Pancreas (tissue), 10 donors: ENCODE results near the gene PACS2. TPM values are rescaled to one million over a fixed set of nuclear protein-coding genes. Genes with fewer than 3 reads are reported as not detected.

Source experiments
- ATAC-seq, 4 donors: fragments of 200-7000 bp; cut with Tn5 transposase; one replicate each; pipeline versions ENCODE4 v1.8.0 to v1.9.1; 2020; ENCODE audit warnings: mild to moderate bottlenecking in 4 of 4, moderate library complexity in 4 of 4
- DNase-seq, 6 donors: peaks; one replicate each; pipeline ENCODE4 v3.0.0-alpha.2; 2020
- FAIRE-seq: peaks from 2 replicates; lab custom pipeline; 2012; peaks lifted over from hg19 to GRCh38; lab: Jason Lieb, UNC
- H3K27ac ChIP-seq, 4 donors: fragments of 200-600 bp; sonication (generic); 1 replicate in 3 of 4; 2 replicates in 1 of 4; pipeline versions ENCODE4 v1.5.0 to v1.8.0; 2020
- H3K27me3 ChIP-seq, 4 donors: fragments of 200-600 bp; one replicate each; pipeline ENCODE4 v1.8.0; 2021
- H3K36me3 ChIP-seq, 3 donors: fragments of 200-600 bp; sonication (generic) in 1 of 3; one replicate each; pipeline versions ENCODE4 v1.5.0 to v1.8.0; 2020 to 2021
- H3K4me1 ChIP-seq, 3 donors: fragments of 200-600 bp; one replicate each; pipeline ENCODE4 v1.8.0; 2021
- H3K4me3 ChIP-seq, 4 donors: fragments of 200-600 bp; sonication (generic) in 2 of 4; one replicate each; pipeline versions ENCODE4 v1.5.0 to v1.8.0; 2020 to 2021
- H3K9me3 ChIP-seq, 4 donors: fragments of 200-600 bp; one replicate each; pipeline ENCODE4 v1.8.0; 2021
- WGBS, 2 donors: extraction: QIAGEN DNeasy Blood & Tissue Kit; methylation state at CpG; one replicate each; pipeline ENCODE4 v1.1.7; 2013; 5-methylcytosine and 5-hydroxymethylcytosine counted together
- intact Hi-C, 3 donors: fragments of 100-400 bp; cut with DNase I; formaldehyde crosslinking; loops; one replicate each; pipeline versions ENCODE4 v1.11.1 to v1.14.2; 2022
- polyA plus RNA-seq, 2 donors: library from polyadenylated mRNA; stranded (reverse); fragments of 200-250 nt; gene quantifications; one replicate each; pipeline ENCODE4 v1.2.3, GENCODE V29; 2013
- total RNA-seq, 6 donors: library from RNA; stranded (reverse); fragmentation: NEBNext Ultra II Directional in 4 of 6; extraction: Animal tissue kit (Norgen Biotek cat#: 25700) in 4 of 6; gene quantifications; one replicate each; pipeline versions ENCODE4 v1.2.1 to v1.2.4, GENCODE V29; 2021 to 2023
- TF ChIP-seq, protein P1 (sequence below), 4 donors: fragments of 200-600 bp; sonication (generic) in 3 of 4; IDR thresholded peaks; one replicate each; pipeline versions ENCODE4 v1.5.0 to v1.8.0; 2021; ENCODE audit warnings: antibody characterized with exemption in 4 of 4
- donor health status: healthy with polysubstance abuse.
- donor health status: DM: no; HTN: no; CAD: no; lungs with moderate emphysema.
- donor health status: DM: no; HTN: no; CAD: no.
- donor health status: control.
- donor health status: control.
- donor health status: Bipolar disorder and iron deficiency.
- donor health status: DM: yes; HTN: yes; CAD: no.
- donor health status: DM: no; HTN: no; CAD: no.
- donor health status: DM: no; HTN: no; CAD: no.
- donor health status: DM: yes; HTN: yes; CAD: no.

The PACS2 gene
- total and polyA plus RNA-seq, 8 donors, result 36.9 to 128 (median 49.3) TPM

DNA sequence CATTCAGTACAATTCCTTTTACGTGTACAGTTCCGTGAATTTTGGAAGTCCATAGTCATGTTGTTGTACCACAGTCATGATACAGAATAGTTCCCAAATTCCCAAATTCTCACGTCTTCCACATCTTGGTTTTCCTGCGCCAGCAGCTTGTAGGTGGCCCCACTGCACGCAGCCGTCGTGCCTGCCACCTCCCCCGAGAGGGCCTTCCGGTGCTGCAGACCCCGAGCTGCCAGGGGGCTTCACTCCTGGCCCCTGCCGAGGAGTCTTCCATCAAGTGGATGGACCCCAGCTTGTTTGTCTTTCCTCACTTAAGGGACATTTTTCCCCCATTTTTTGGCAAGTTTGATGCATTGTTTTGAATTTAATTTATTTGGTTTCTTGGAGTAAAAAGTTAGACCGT is 121.9 kb downstream of the PACS2 start:
- no peaks in the 10 kb centered on the region for H3K9me3 ChIP-seq
- H3K36me3 ChIP-seq, result no peaks in the 10 kb centered on the region
- no peaks in the 10 kb centered on the region for H3K4me1 ChIP-seq
- H3K27ac ChIP-seq, result no peak overlapping the region
- no peak for DNase-seq
- TF ChIP-seq, protein P1, sequence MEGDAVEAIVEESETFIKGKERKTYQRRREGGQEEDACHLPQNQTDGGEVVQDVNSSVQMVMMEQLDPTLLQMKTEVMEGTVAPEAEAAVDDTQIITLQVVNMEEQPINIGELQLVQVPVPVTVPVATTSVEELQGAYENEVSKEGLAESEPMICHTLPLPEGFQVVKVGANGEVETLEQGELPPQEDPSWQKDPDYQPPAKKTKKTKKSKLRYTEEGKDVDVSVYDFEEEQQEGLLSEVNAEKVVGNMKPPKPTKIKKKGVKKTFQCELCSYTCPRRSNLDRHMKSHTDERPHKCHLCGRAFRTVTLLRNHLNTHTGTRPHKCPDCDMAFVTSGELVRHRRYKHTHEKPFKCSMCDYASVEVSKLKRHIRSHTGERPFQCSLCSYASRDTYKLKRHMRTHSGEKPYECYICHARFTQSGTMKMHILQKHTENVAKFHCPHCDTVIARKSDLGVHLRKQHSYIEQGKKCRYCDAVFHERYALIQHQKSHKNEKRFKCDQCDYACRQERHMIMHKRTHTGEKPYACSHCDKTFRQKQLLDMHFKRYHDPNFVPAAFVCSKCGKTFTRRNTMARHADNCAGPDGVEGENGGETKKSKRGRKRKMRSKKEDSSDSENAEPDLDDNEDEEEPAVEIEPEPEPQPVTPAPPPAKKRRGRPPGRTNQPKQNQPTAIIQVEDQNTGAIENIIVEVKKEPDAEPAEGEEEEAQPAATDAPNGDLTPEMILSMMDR (IDR thresholded peaks at IDR 0.05), result no peak
- 89 to 90% methylated on average over 12 of the region's 12 CpGs for WGBS, 2 donors
- FAIRE-seq, result no peak
- no peak for ATAC-seq
- no peak overlapping the region for H3K4me3 ChIP-seq
- no peaks in the 10 kb centered on the region for H3K27me3 ChIP-seq
- intact Hi-C loops, result no loop called here

DNA sequence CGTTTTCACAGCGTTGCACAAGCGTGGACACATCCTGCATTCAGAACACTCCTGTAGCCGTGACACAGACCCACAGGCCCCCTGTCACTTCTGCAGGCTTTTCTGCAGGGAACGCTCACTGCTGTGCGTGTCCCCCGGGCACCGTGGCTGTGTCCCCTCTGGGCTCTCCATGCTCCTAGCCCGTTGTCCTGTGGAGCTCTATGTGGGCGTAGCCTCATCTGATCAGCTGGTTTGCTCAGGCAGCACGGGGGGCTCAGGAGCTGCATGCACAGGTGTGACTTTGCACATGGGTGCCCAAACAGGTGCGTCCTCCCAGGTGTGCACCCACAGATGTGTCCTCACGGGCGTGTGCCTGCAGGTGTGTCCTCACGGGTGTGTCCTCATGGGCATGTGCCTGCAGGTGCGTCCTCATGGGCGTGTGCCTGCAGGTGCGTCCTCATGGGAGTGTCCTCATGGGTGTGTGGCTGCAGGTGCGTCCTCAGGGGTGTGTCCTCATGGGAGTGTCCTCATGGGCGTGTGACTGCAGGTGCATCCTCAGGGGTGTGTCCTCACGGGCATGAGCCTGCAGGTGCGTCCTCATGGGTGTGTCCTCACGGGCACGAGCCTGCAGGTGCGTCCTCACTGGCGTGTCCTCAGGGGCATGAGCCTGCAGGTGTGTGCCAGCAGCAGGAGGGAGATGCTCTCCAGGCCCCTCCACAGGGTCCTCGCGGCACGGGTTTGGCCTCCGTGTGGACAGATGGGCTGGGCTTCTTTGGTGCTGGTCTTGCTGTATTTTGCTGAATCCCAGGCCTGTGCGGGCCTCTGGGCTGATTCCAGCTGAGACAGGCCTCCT is 122.6 kb downstream of the PACS2 start:
- Histone ChIP-seq H3K27me3 (no peaks in the 10 kb centered on the region), H3K36me3 (no peaks in the 10 kb centered on the region), H3K27ac (no peak overlapping the region), H3K9me3 (no peaks in the 10 kb centered on the region), H3K4me1 (no peaks in the 10 kb centered on the region), H3K4me3 (no peak overlapping the region)
- DNase-seq (peak in 1 of 6 donors; percentile 61), FAIRE-seq (no peak), ATAC-seq (no peak)
- WGBS, 2 donors, result 88 to 92% methylated on average over 27 to 31 of the region's 31 CpGs
- TF ChIP-seq, protein P1 (IDR thresholded peaks at IDR 0.05), result no peak
- intact Hi-C loops, result no loop called here

DNA sequence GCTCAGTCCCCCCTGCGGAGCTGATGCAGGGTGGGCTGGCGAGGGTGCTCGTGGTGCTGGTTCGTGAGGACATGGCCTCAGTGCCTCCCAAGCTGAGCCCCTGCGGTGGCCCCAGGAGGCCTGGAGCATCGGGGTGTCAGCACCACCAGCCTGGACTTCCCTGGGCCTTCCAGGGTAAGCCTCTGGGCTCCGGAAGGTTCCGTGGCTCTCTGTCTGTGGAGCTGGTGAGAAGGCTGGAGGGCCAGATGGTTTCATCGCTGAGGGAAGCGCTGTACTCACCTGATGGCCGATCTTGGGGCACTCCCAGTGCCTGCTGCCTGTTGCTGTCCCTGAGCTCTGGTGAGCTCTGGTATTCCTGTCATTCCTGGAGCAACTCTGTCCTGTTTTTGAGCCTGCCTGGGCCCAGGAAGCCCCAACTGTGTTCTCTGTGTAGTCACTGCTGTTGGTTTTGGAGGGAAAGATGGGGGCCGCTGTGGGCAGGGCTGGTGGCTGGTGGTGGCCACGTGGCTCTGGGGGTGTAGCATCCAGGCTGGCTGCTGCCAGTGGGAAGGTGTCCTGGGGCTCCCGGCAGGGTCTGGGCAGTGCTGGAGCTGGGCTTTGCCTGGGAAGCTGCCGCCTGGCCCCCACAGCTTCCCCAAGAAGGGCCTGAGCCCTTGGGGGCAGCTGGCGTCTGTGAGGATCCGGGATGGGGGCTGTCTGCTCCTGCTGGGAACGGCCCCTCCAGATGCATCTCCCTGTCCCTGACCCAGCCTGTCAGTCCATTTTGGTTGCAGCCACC is 123.4 kb downstream of the PACS2 start:
- Histone ChIP-seq H3K36me3 (peaks cover 0 to under 1% (median 0%) of the 10 kb centered on the region in 3 donors), H3K27me3 (no peaks in the 10 kb centered on the region), H3K27ac (no peak overlapping the region), H3K4me3 (no peak overlapping the region), H3K4me1 (no peaks in the 10 kb centered on the region), H3K9me3 (no peaks in the 10 kb centered on the region)
- TF ChIP-seq, protein P1 (IDR thresholded peaks at IDR 0.05), result no peak
- no peak for ATAC-seq
- 94% methylated on average over 17 to 18 of the region's 18 CpGs for WGBS, 2 donors
- FAIRE-seq, result no peak
- intact Hi-C loops, result no loop called here
- DNase-seq, result peak in 1 of 6 donors; percentile 61

DNA sequence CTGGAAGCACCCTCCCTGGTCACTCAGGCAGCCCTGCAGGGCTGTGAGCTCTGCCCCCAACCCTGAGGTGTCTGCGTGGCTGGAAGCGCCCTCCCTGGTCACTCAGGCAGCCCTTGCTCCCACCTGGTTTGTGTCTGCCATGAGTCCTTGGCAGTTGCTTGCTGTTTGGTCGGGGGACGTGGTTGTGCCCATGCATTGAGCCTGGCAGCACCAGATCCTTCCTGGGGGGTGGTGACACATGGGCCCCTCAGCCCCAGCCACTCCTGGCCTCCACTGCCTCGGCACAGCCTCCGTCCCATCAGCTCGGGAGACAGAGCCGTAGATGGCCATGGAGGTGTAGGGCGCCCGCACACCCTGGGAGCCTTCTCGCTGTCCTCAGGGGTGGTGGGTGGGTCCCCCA is 124.6 kb downstream of the PACS2 start:
- Histone ChIP-seq H3K9me3 (no peaks in the 10 kb centered on the region), H3K27ac (no peak overlapping the region), H3K4me1 (no peaks in the 10 kb centered on the region), H3K36me3 (peaks cover 0 to 5% (median 0%) of the 10 kb centered on the region in 3 donors), H3K27me3 (no peaks in the 10 kb centered on the region), H3K4me3 (no peak overlapping the region)
- TF ChIP-seq, protein P1 (IDR thresholded peaks at IDR 0.05), result no peak
- DNase-seq, result peak in 1 of 6 donors; percentile 70
- WGBS, 2 donors, result 94 to 95% methylated on average over 11 of the region's 11 CpGs
- no peak for FAIRE-seq
- intact Hi-C loops, result no loop called here
- ATAC-seq, result no peak
